OCI-LY7 (cell line): Measurements from ENCODE around the gene PACS1.

ENCODE experiments used
- EZH2phosphoT487 ChIP-seq: fragments of 200-600 bp; sonication (generic); IDR thresholded peaks from 2 replicates; pipeline ENCODE4 v1.6.1; 2018; ENCODE audit warnings: low read depth, borderline replicate concordance, mild to moderate bottlenecking, mixed run types, antibody characterized with exemption, low read length, moderate library complexity, mixed read lengths
- TF ChIP-seq, protein P1 (sequence below): fragments of 200-600 bp; sonication (generic); conservative IDR thresholded peaks from 2 replicates; pipeline ENCODE4 v1.5.1; 2014; ENCODE audit warnings: mild to moderate bottlenecking, antibody characterized with exemption, low read length, moderate library complexity, mixed read lengths

DNA sequence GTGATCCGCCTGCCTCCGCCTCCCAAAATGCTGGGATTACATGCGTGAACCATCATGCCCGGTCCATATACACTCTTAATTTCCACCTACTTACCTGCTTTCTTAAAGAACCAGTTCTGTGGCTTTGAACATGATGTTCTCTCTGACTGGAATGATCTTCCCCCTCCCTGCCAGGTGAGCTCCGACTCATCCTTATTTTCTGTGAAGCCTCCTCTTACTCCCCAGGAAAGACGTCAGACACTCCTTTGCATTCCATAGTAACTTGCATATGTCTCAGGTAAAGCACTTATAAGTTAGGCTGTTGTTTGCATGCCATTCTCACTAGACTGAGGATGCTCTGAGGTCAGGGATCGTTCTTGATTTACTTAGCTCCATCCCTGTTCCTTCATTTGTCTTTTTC, 106.6 kb downstream of the PACS1 start:
- TF ChIP-seq, protein P1, sequence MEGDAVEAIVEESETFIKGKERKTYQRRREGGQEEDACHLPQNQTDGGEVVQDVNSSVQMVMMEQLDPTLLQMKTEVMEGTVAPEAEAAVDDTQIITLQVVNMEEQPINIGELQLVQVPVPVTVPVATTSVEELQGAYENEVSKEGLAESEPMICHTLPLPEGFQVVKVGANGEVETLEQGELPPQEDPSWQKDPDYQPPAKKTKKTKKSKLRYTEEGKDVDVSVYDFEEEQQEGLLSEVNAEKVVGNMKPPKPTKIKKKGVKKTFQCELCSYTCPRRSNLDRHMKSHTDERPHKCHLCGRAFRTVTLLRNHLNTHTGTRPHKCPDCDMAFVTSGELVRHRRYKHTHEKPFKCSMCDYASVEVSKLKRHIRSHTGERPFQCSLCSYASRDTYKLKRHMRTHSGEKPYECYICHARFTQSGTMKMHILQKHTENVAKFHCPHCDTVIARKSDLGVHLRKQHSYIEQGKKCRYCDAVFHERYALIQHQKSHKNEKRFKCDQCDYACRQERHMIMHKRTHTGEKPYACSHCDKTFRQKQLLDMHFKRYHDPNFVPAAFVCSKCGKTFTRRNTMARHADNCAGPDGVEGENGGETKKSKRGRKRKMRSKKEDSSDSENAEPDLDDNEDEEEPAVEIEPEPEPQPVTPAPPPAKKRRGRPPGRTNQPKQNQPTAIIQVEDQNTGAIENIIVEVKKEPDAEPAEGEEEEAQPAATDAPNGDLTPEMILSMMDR, result no peak
- TF ChIP-seq EZH2phosphoT487, result no peak
